Activated T-cell treated with anti-CD3 and anti-CD28 coated beads for 24 hours (primary cell): ENCODE measurements around the gene KIF14.
A peak's percentile ranks its signal among the peaks of the same experiment; 100 is the strongest.
"Not testable (repeated sequence)": the region's sequence is repeated elsewhere in the genome, so short reads cannot be mapped to it uniquely, and the experiment has no call there.

ENCODE experiments used
- DNase-seq: peaks from one replicate; pipeline ENCODE4 v3.0.0-alpha.2; 2020; ENCODE audit warnings: low read depth

Gene KIF14

GRCh38 chr1:200630515-200630899 lies 10.0 kb upstream of the KIF14 start:
- not testable (repeated sequence) for DNase-seq

- DNase-seq, result no peak
These were observed 9.4 kb upstream of the KIF14 start for GRCh38 chr1:200629876-200630514.

GRCh38 chr1:200628223-200628881 lies 7.8 kb upstream of the KIF14 start:
- DNase-seq, result peak; percentile 49

- DNase-seq, result no peak
These were observed 7.1 kb upstream of the KIF14 start for GRCh38 chr1:200627575-200628222.

- DNase-seq, result no peak
These were observed 6.4 kb upstream of the KIF14 start for GRCh38 chr1:200626853-200627534.

GRCh38 chr1:200625381-200625824 lies 4.9 kb upstream of the KIF14 start:
- DNase-seq, result no peak

- no peak for DNase-seq
These were observed 4.3 kb upstream of the KIF14 start for GRCh38 chr1:200624679-200625335.

- no peak for DNase-seq
These were observed 668 bp downstream of the KIF14 start for GRCh38 chr1:200619894-200620272.

- DNase-seq, result no peak
These were observed 9.7 kb downstream of the KIF14 start for GRCh38 chr1:200610846-200611245.

- DNase-seq, result no peak
These were observed 17.9 kb downstream of the KIF14 start for GRCh38 chr1:200602632-200603031.

GRCh38 chr1:200590001-200590400 lies 30.6 kb downstream of the KIF14 start:
- DNase-seq, result no peak

- DNase-seq, result no peak
These were observed 31.9 kb downstream of the KIF14 start for GRCh38 chr1:200588698-200589097.

GRCh38 chr1:200564319-200564718 lies 56.2 kb downstream of the KIF14 start:
- no peak for DNase-seq

- DNase-seq, result no peak
These were observed 58.7 kb downstream of the KIF14 start for GRCh38 chr1:200561856-200562214.

- DNase-seq, result no peak
These were observed 61.6 kb downstream of the KIF14 start for GRCh38 chr1:200558866-200559459.

- no peak for DNase-seq
These were observed 64.5 kb downstream of the KIF14 start for GRCh38 chr1:200556002-200556401.

GRCh38 chr1:200552737-200553136 lies 67.8 kb downstream of the KIF14 start:
- DNase-seq, result not testable (repeated sequence)

- no peak for DNase-seq
These were observed 70.2 kb downstream of the KIF14 start for GRCh38 chr1:200550367-200550766.

GRCh38 chr1:200547386-200547785 lies 73.2 kb downstream of the KIF14 start:
- DNase-seq, result no peak

GRCh38 chr1:200546577-200546976 lies 74.0 kb downstream of the KIF14 start:
- no peak for DNase-seq

GRCh38 chr1:200542162-200542561 lies 78.4 kb downstream of the KIF14 start:
- DNase-seq, result no peak

GRCh38 chr1:200540281-200540680 lies 80.3 kb downstream of the KIF14 start:
- no peak for DNase-seq
